Kidney (tissue), 14 donors: ENCODE results near the gene KRI1. TPM values are rescaled to one million over a fixed set of nuclear protein-coding genes. Genes with fewer than 3 reads are reported as not detected.

ENCODE experiments used
- DNase-seq, 5 donors: peaks; one replicate each; pipeline ENCODE4 v3.0.0-alpha.2; 2013 to 2020
- FAIRE-seq: peaks from 2 replicates; lab custom pipeline; 2012; peaks lifted over from hg19 to GRCh38; lab: Jason Lieb, UNC
- H3K27ac ChIP-seq, 2 donors: one replicate each; pipeline ENCODE4 v1.7.0; 2013; ENCODE audit warnings: low read depth in 2 of 2, low read length in 2 of 2, inconsistent platforms in 1 of 2
- H3K27me3 ChIP-seq: one replicate; pipeline ENCODE4 v1.7.1; 2013; ENCODE audit warnings: low read length, inconsistent platforms; ENCODE audit not compliant: control insufficient read depth, insufficient read depth
- H3K36me3 ChIP-seq, 3 donors: one replicate each; pipeline versions ENCODE4 v1.7.0 to v1.7.1; 2013; ENCODE audit warnings: low read length in 3 of 3, control low read depth in 1 of 3, inconsistent platforms in 1 of 3; ENCODE audit not compliant: insufficient read depth in 3 of 3, control insufficient read depth in 2 of 3
- H3K4me1 ChIP-seq, 3 donors: one replicate each; pipeline versions ENCODE4 v1.7.0 to v1.7.1; 2013; ENCODE audit warnings: low read length in 3 of 3, inconsistent platforms in 1 of 3, low read depth in 1 of 3; ENCODE audit not compliant: control insufficient read depth in 2 of 3, insufficient read depth in 2 of 3
- H3K4me3 ChIP-seq, 3 donors: one replicate each; pipeline versions ENCODE4 v1.7.0 to v1.8.1; 2013; ENCODE audit warnings: low read length in 3 of 3, control low read depth in 1 of 3, inconsistent platforms in 1 of 3
- H3K9ac ChIP-seq, 3 donors: one replicate each; pipeline versions ENCODE4 v1.7.0 to v1.7.1; 2013; ENCODE audit warnings: low read length in 3 of 3, control low read depth in 1 of 3, inconsistent platforms in 1 of 3
- H3K9me3 ChIP-seq, 3 donors: one replicate each; pipeline versions ENCODE4 v1.7.0 to v1.7.1; 2013; ENCODE audit warnings: low read length in 3 of 3, control low read depth in 1 of 3, inconsistent platforms in 1 of 3; ENCODE audit not compliant: control insufficient read depth in 2 of 3, insufficient read depth in 1 of 3
- intact Hi-C: fragments of 100-400 bp; cut with DNase I; formaldehyde crosslinking; loops from one replicate; pipeline ENCODE4 v1.11.1; 2022
- polyA plus RNA-seq: library from polyadenylated mRNA; stranded (reverse); fragments of 350-450 nt; fragmentation: Illumina TruSeq; extraction: RNeasy Lipid Tissue Mini Kit (QIAGEN cat#74804); gene quantifications from one replicate; pipeline ENCODE4 v1.2.3, GENCODE V29; 2014; ENCODE audit warnings: low read depth, low replicate concordance; ENCODE audit not compliant: insufficient read depth
- total RNA-seq: library from RNA; stranded (reverse); fragmentation: NEBNext Ultra II Directional; extraction: Animal tissue kit (Norgen Biotek cat#: 25700); gene quantifications from one replicate; pipeline ENCODE4 v1.2.1, GENCODE V29; 2021
- TF ChIP-seq, protein P1 (sequence below): IDR thresholded peaks from 3 replicates; pipeline ENCODE4 v1.5.1; 2012; ENCODE audit warnings: mild to moderate bottlenecking, moderate library complexity, borderline replicate concordance; ENCODE audit not compliant: insufficient read depth; ENCODE audit errors: extremely low read depth
- donor health status: control.
- donor health status: control.
- donor health status: control.
- donor health status: control.
- donor health status: control.
- donor health status: DM: yes; HTN: yes; CAD: no.
- donor health status: Normal renal cell carcinoma (clear cell type).

KRI1 gene
- total and polyA plus RNA-seq, 2 donors from 2014 or later = 13.9 to 29.4 TPM

DNA sequence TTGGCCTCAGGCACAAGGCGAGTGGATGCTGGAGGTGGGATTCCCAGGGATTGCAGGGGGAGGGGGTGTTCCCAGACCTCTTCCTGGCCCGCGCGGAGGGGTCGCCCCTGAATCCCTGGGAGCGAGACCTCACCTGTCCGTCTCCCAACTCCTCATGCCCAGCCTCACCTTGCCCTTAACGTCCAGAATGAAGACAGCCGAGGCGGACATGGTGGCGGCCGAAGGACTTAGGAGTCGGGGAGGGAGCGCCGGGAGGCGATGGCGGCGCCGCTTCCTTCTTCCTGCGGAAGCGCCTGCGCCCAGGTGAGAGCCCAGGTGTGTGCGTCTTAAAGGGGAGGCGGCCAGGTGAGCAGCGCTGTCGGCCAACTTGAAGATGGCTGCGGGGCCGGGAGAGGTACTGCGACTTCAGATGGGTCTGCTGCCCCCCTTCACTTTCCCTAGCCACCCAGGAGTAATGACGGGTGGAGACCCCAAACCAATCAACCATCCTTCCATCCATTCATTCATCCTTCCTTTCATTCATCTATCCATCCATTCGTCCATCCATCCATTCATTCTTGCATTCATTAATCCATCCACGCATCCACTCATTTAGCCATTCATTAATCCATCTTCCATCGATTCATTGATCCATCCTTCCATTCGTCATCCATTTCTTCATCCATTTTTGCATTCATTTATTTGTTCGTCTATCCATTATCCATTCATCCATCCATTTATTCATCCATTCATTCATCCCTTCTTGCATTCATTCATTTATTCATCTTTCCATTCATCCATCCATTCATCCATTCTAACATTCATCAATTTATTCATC is 21.4 kb upstream of the KRI1 start, which contains the start of gene AP1M2:
TSS of gene AP1M2 (minus strand) at position 291 of the 817 bp plus-strand sequence. CDS start at position 210, 81 bp downstream.
- Histone ChIP-seq H3K9ac (peak within 1 kb of the TSS in 2 of 3 donors; percentile 32 to 69), H3K27me3 (peaks cover 3% of the 10 kb centered on the region), H3K4me3 (peak within 1 kb of the TSS; percentile 37 to 63 (median 63)), H3K36me3 (no peaks in the 10 kb centered on the region), H3K4me1 (no peaks in the 10 kb centered on the region), H3K9me3 (no peaks in the 10 kb centered on the region), H3K27ac (no peak within 1 kb of the TSS)
- TF ChIP-seq, protein P1, sequence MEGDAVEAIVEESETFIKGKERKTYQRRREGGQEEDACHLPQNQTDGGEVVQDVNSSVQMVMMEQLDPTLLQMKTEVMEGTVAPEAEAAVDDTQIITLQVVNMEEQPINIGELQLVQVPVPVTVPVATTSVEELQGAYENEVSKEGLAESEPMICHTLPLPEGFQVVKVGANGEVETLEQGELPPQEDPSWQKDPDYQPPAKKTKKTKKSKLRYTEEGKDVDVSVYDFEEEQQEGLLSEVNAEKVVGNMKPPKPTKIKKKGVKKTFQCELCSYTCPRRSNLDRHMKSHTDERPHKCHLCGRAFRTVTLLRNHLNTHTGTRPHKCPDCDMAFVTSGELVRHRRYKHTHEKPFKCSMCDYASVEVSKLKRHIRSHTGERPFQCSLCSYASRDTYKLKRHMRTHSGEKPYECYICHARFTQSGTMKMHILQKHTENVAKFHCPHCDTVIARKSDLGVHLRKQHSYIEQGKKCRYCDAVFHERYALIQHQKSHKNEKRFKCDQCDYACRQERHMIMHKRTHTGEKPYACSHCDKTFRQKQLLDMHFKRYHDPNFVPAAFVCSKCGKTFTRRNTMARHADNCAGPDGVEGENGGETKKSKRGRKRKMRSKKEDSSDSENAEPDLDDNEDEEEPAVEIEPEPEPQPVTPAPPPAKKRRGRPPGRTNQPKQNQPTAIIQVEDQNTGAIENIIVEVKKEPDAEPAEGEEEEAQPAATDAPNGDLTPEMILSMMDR = no peak
- FAIRE-seq (no peak), DNase-seq (peak in 2 of 5 donors; percentile 26 to 33)
- intact Hi-C loops = no loop called here

DNA sequence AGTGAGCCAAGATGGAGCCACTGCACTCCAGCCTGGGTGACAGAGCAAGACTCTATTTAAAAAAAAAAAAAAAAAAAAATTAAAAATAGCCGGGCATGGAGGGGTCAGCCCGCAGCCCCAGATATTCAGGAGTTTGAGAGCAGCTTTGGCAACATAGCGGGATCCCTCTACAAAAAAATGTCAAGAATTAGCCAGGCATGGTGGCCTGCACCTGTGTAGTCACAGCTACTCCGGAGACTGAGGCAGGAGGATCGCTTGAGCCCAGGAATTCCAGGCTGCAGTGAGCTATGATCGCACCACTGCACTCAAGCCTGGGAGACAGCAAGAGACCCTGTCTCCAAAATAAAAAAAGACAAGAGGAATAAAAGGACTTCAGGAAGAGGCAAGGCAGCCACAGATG is 20.6 kb upstream of the KRI1 start:
- Histone ChIP-seq H3K9me3 (no peaks in the 10 kb centered on the region), H3K9ac (peak overlapping the region in 1 of 3 donors; percentile 69), H3K27me3 (peaks cover 3% of the 10 kb centered on the region), H3K27ac (no peak overlapping the region), H3K4me1 (peaks cover 0 to under 1% (median under 1%) of the 10 kb centered on the region in 3 donors), H3K36me3 (no peaks in the 10 kb centered on the region), H3K4me3 (peak overlapping the region in 2 of 3 donors; percentile 63)
- FAIRE-seq (no peak), DNase-seq (no peak)
- TF ChIP-seq, protein P1 = no peak
- intact Hi-C loops = no loop called here

DNA sequence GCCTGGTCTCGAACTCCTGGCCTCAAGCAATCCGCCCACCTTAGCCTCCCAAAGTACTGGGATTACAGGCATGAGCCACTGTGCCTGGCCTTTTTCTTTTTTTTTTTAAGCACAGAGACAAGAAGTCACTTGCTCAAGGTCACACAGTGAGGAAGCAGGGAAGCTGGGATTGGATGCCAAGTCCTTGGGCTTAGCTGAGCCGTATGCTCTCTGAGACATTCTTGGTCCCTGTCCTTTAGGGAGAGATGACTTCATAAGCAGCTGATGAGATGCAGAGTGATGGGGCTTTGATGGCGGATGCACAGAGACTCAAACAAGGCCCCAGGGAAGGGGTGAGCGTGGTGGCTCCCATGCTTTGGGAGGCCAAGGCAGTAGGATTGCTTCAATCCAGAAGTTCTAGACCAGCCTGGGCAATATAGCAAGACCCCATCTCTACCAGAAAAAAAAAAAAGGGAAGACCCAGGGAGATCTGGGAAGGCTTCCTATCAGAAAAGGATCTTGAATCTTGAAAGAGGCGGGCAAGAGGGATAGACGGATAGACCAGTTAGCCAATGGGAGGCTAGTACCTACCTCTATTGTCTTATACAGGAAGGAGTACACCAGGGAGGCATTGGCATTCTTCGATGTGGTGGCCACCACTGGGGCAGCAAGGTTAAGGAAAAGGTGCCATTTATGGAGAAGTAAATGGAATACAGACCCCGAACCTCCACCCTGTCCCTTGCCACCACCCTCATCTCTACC is 17.4 kb upstream of the KRI1 start:
- TF ChIP-seq, protein P1 = no peak
- FAIRE-seq = no peak
- Histone ChIP-seq H3K9ac (no peak overlapping the region), H3K9me3 (no peaks in the 10 kb centered on the region), H3K27me3 (peaks cover 3% of the 10 kb centered on the region), H3K27ac (no peak overlapping the region), H3K4me3 (no peak overlapping the region), H3K36me3 (no peaks in the 10 kb centered on the region), H3K4me1 (peaks cover 0 to 4% (median 3%) of the 10 kb centered on the region in 3 donors)
- intact Hi-C loops = loop anchor here (5.0 kb wide), 1 partner anchor 59 kb away; no protein-coding TSS in a partner anchor
- no peak for DNase-seq
